ENCODE measurements around the gene KCND1.

Gene KCND1

GRCh38 chrX:48974574-48974973 lies 2.9 kb upstream of the KCND1 start:
- no peak for DNase-seq (ENCODE audit: low spot score)

DNA sequence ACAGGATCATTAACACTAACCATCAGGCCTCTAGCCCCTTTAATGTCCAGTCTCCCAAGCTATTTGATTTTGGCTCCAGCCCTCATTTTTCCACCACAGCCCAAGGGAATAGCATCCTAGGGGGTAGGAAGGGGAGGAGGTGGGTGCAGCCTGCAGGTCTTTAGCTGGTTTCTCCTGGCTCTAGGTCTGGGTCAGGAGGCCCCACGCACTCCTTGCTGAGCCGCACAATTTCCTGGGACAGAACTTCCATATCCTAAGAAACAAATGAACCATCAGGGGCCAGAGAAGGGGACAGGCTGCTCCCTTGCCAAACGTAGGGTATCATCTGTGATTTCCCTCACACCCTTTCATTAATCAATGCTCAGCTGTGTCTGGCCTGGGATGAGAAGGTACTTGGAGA lies 2.4 kb upstream of the KCND1 start:
- DNase-seq (ENCODE audit: low spot score), result no peak

GRCh38 chrX:48972220-48973164 lies 848 bp upstream of the KCND1 start:
- peak; percentile 30 for DNase-seq (ENCODE audit: low spot score)

- no peak for DNase-seq (ENCODE audit: low spot score)
These were observed 2.2 kb downstream of the KCND1 start for GRCh38 chrX:48969471-48969870.

DNA sequence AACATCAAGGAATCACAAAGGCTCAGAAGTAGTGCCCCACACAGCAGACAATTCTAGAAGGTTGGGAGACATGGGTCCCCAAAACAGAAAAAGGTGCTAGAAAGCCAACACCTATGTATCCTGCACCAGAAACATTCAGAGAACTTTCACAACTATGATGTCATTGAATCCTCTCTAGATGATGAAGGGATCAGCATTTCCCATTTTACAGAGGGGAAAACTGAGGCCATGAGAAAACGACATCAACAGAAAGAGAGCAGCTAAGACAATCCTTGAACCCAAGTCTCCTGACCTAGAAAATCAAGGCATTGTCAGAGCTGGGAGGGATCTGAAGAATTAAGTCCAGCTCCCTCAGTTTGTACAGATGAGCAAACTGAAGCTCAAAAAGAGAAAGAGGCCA lies 3.3 kb downstream of the KCND1 start:
- no peak for DNase-seq (ENCODE audit: low spot score)

GRCh38 chrX:48966796-48967579 lies 4.7 kb downstream of the KCND1 start:
- DNase-seq (ENCODE audit: low spot score), result no peak

DNA sequence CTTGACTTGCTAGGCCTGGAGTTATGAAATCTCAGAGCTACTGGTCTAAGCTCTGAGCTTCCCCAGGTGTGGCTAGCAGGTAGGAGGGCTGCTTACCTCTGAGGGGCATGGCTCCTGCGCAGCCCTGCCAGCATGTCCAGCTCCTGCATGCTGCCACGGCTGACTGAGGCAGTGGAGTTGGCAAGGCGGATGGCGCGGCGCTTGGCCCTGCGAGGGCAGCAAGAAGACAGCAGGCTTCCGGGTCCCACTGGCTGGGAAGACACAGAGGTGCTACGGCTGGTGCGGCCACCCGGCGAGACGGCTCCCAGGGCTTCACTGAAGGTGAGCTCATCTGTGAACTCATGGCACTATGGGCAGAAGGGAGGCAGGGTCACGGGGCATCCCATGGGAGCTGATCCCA lies 5.7 kb downstream of the KCND1 start:
- DNase-seq (ENCODE audit: low spot score), result no peak

DNA sequence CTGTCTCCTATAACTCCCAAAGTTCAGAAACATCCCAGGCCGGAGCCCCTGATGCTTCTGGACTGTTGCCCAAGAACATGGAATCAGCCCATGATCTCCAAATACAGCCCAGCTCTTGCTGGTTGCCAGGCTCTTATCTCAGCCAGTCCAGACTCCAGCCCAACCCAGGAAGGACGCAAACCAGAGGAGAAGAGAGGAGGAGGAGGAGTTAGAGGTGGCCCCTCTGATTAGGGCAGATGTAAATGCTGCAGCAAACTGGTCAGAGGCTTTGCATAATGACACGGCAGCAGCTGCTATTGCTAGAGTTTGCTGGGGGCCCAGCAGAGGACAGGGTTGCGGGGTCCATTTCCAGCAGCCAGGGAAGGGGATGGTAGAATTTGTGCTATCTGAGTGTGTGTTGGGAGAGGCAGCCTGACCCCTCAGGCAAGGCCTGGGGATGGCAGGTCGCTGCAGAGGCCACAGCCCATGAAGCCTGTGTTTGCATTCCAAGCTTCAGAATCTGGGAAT lies 10.0 kb downstream of the KCND1 start:
- no peak for DNase-seq (ENCODE audit: low spot score)

GRCh38 chrX:48960291-48960690 lies 11.4 kb downstream of the KCND1 start:
- no peak for DNase-seq (ENCODE audit: low spot score)

- no peak for DNase-seq (ENCODE audit: low spot score)
These were observed 13.0 kb downstream of the KCND1 start for GRCh38 chrX:48958635-48959094.

GRCh38 chrX:48957827-48958634 lies 13.6 kb downstream of the KCND1 start:
- peak; percentile 95 for DNase-seq (ENCODE audit: low spot score)

GRCh38 chrX:48957477-48957826 lies 14.2 kb downstream of the KCND1 start, which contains the start of gene OTUD5:
Gene OTUD5 (minus strand): TSS chrX:48957607. CDS start chrX:48957570, 37 bp downstream.
- peak; percentile 70 for DNase-seq (ENCODE audit: low spot score)

- peak; percentile 27 for DNase-seq (ENCODE audit: low spot score)
These were observed 14.8 kb downstream of the KCND1 start for GRCh38 chrX:48956728-48957414.

GRCh38 chrX:48948589-48948988 lies 23.1 kb downstream of the KCND1 start:
- no peak for DNase-seq (ENCODE audit: low spot score)

- peak; percentile 57 for DNase-seq (ENCODE audit: low spot score)
These were observed 25.9 kb downstream of the KCND1 start for GRCh38 chrX:48945517-48946348.

- DNase-seq (ENCODE audit: low spot score), result no peak
These were observed 28.7 kb downstream of the KCND1 start for GRCh38 chrX:48942895-48943294.

GRCh38 chrX:48940404-48940955 lies 31.2 kb downstream of the KCND1 start:
- DNase-seq (ENCODE audit: low spot score), result no peak

GRCh38 chrX:48939524-48940228 lies 32.0 kb downstream of the KCND1 start:
- peak; percentile 55 for DNase-seq (ENCODE audit: low spot score)

DNA sequence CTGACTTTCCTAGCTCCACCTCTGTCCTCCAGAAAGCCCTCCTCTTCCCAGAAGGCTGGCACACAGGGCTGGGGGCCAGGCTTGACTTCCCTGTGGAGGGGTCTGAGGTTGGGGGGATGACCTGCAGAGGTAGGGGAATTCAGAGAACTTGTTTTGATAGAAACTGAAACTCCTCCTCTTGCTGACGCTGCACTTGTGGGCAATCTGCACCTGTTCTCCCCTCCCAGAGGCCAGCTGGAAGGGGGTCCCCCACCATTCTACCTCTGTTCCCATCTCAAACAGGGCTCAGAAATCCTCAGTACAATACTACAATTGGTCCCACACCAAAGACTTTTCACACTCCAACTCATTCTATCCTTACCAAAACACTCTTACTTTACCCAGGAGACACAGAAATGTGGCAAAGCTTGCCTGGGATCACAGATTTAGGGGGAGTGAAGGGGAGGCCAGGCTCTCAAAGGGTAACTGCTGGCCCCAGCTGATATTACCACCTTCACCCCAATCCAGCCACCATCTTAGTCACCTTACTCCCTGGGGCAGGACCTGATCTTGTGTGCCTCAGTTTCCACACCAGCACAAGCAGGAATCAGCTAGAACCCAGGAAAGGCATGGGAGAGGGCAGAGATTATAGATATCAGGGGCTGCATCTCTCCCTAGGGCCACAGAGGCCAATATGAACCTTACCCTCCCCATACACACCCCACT lies 32.8 kb downstream of the KCND1 start:
- DNase-seq (ENCODE audit: low spot score), result peak; percentile 85
